Spleen (tissue), 7 donors: Measurements from ENCODE around the gene TYW1B.
"Not testable (repeated sequence)": the region's sequence is repeated elsewhere in the genome, so short reads cannot be mapped to it uniquely, and the experiment has no call there.

ENCODE experiments used
- POLR2A ChIP-seq, 3 donors: fragments of 450-650 bp; IDR thresholded peaks; one replicate each; pipeline ENCODE4 v1.5.1; 2017; ENCODE audit warnings: antibody characterized with exemption in 3 of 3, mild to moderate bottlenecking in 1 of 3
- TF ChIP-seq, protein P1 (sequence below), 11 experiments: fragments of 200-600 bp in 7 of 11; fragments of 450-650 bp in 4 of 11; sonication (generic) in 4 of 11; IDR thresholded peaks in 8 of 11; conservative IDR thresholded peaks in 3 of 11; 1 replicate in 7 of 11; 2 replicates in 4 of 11; pipeline versions ENCODE4 v1.4.0 to v1.8.0; 2016 to 2021; ENCODE audit warnings: antibody characterized with exemption in 11 of 11, inconsistent platforms in 4 of 11, mild to moderate bottlenecking in 1 of 11
- donor health status: DM: no; HTN: no; CAD: no; lungs with moderate emphysema.
- donor health status: DM: no; HTN: no; CAD: no.
- donor health status: DM: no; HTN: no; CAD: no.

DNA sequence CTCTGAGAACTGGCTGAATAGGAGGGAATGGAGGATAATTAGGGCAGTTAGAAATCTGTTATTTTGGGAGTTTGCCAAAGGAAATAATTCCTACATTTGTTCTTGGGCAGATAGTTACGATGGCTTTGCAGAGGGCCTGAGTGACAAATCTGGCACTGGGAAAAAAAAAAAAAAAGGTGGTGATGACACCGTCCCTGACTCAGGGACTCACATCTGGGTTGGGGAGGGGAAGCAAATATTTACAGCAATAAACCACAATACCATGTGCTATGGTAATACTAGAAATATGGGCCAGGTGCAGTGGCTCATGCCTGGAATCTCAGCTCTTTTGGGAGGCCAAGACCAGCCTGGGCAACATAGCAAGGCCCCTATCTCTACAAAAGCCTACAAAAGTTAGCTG lies 292.0 kb downstream of the TYW1B start:
- TF ChIP-seq POLR2A (IDR thresholded peaks at IDR 0.05), result not testable (repeated sequence)
- TF ChIP-seq, protein P1, sequence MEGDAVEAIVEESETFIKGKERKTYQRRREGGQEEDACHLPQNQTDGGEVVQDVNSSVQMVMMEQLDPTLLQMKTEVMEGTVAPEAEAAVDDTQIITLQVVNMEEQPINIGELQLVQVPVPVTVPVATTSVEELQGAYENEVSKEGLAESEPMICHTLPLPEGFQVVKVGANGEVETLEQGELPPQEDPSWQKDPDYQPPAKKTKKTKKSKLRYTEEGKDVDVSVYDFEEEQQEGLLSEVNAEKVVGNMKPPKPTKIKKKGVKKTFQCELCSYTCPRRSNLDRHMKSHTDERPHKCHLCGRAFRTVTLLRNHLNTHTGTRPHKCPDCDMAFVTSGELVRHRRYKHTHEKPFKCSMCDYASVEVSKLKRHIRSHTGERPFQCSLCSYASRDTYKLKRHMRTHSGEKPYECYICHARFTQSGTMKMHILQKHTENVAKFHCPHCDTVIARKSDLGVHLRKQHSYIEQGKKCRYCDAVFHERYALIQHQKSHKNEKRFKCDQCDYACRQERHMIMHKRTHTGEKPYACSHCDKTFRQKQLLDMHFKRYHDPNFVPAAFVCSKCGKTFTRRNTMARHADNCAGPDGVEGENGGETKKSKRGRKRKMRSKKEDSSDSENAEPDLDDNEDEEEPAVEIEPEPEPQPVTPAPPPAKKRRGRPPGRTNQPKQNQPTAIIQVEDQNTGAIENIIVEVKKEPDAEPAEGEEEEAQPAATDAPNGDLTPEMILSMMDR (IDR thresholded peaks at IDR 0.05 in 8 of 11, conservative IDR thresholded peaks at IDR 0.05 in 3 of 11), result not testable (repeated sequence)
